H1 (cell line): ENCODE results near the gene VWA5A. TPM values are rescaled to one million over a fixed set of nuclear protein-coding genes. Genes with fewer than 3 reads are reported as not detected.
A peak's percentile ranks its signal among the peaks of the same experiment; 100 is the strongest.

ENCODE experiments used
- CTCF ChIA-PET: fragments of 300-600 bp; sonication (Branson Sonifier 250); formaldehyde crosslinking; loops from one replicate; lab custom pipeline; 2021; ENCODE audit not compliant: partially characterized antibody; lab: Charles Lee
- POLR2A ChIA-PET: fragments of 300-600 bp; sonication (Branson Sonifier 250); formaldehyde crosslinking; loops from one replicate; lab custom pipeline; 2021; ENCODE audit warnings: inconsistent platforms; ENCODE audit not compliant: partially characterized antibody; lab: Charles Lee
- DNase-seq, 2 experiments: peaks; one replicate each; pipeline versions ENCODE4 v3.0.0 to v3.0.0-alpha.2; 2010 to 2022; ENCODE audit warnings: low spot score in 2 of 2, low read depth in 1 of 2, mixed read lengths in 1 of 2
- FAIRE-seq: peaks from 2 replicates; lab custom pipeline; 2011; peaks lifted over from hg19 to GRCh38; lab: Jason Lieb, UNC
- H2AFZ ChIP-seq: 2 replicates; pipeline ENCODE4 v1.8.1; 2012; ENCODE audit warnings: low read length, inconsistent platforms
- H2AK5ac ChIP-seq: 2 replicates; pipeline ENCODE4 v1.6.1; 2013; ENCODE audit warnings: low read depth, low read length
- H2BK120ac ChIP-seq: replicated peaks from 2 replicates; pipeline ENCODE3; 2013; ENCODE audit warnings: low read depth, low read length, inconsistent platforms
- H2BK12ac ChIP-seq: 2 replicates; pipeline ENCODE4 v1.6.1; 2013; ENCODE audit warnings: low read depth, low read length
- H2BK15ac ChIP-seq: 2 replicates; pipeline ENCODE4 v1.6.1; 2013; ENCODE audit warnings: low read length
- H2BK20ac ChIP-seq: 2 replicates; pipeline ENCODE4 v1.6.1; 2013; ENCODE audit warnings: low read length
- H2BK5ac ChIP-seq: 2 replicates; pipeline ENCODE4 v1.6.1; 2013; ENCODE audit warnings: low read depth, low read length
- H3K14ac ChIP-seq: 2 replicates; pipeline ENCODE4 v1.6.1; 2013; ENCODE audit warnings: inconsistent platforms; ENCODE audit not compliant: insufficient read length
- H3K18ac ChIP-seq: 2 replicates; pipeline ENCODE4 v1.6.1; 2013; ENCODE audit warnings: low read length; ENCODE audit errors: extremely low read depth
- H3K23ac ChIP-seq: 2 replicates; pipeline ENCODE4 v1.6.1; 2013; ENCODE audit warnings: inconsistent platforms; ENCODE audit not compliant: insufficient read length
- H3K23me2 ChIP-seq: 2 replicates; pipeline ENCODE4 v1.6.1; 2013; ENCODE audit warnings: low read depth, low read length
- H3K27ac ChIP-seq: 2 replicates; pipeline ENCODE4 v1.6.1; 2011; ENCODE audit warnings: low read depth, low read length, inconsistent platforms
- H3K27me3 ChIP-seq, 4 experiments: replicated peaks in 1 of 4; 1 replicate in 1 of 4; 2 replicates in 3 of 4; pipeline versions ENCODE4 v1.6.1 to v1.8.1; 2011 to 2013; ENCODE audit warnings: low read length in 3 of 4, mild to moderate bottlenecking in 3 of 4, inconsistent platforms in 2 of 4, mixed read lengths in 2 of 4, moderate library complexity in 1 of 4; ENCODE audit not compliant: control insufficient read depth in 3 of 4, insufficient read depth in 3 of 4; ENCODE audit errors: extremely low read depth in 1 of 4
- H3K36me3 ChIP-seq, 4 experiments: 2 replicates each; pipeline versions ENCODE4 v1.6.1 to v1.8.1; 2011 to 2013; ENCODE audit warnings: mild to moderate bottlenecking in 4 of 4, low read length in 3 of 4, moderate library complexity in 2 of 4, control low read depth in 1 of 4, inconsistent platforms in 1 of 4; ENCODE audit not compliant: insufficient read depth in 4 of 4, control insufficient read depth in 2 of 4
- H3K4ac ChIP-seq: replicated peaks from 2 replicates; pipeline ENCODE3; 2013; ENCODE audit warnings: low read length, low read depth, mixed read lengths, inconsistent platforms; ENCODE audit not compliant: insufficient read length
- H3K4me1 ChIP-seq, 4 experiments: replicated peaks in 1 of 4; 1 replicate in 1 of 4; 2 replicates in 3 of 4; pipeline versions ENCODE4 v1.6.1 to v1.8.1; 2011 to 2013; ENCODE audit warnings: low read length in 3 of 4, inconsistent platforms in 2 of 4, mixed read lengths in 1 of 4; ENCODE audit not compliant: insufficient read depth in 4 of 4, control insufficient read depth in 3 of 4
- H3K4me2 ChIP-seq, 2 experiments: 2 replicates each; pipeline versions ENCODE4 v1.6.1 to v1.8.1; 2011 to 2013; ENCODE audit warnings: low read depth in 2 of 2, low read length in 2 of 2, control low read depth in 1 of 2, inconsistent platforms in 1 of 2, mild to moderate bottlenecking in 1 of 2; ENCODE audit not compliant: insufficient read depth in 1 of 2
- H3K4me3 ChIP-seq, 4 experiments: fragments of 200-600, 300-600 bp in 1 of 4; sonication (generic), shearing (Covaris generic), sonication (Bioruptor Twin) in 1 of 4; 2 replicates each; pipeline versions ENCODE4 v1.5.1 to v1.8.1; 2011 to 2016; ENCODE audit warnings: low read length in 4 of 4, low read depth in 3 of 4, control low read depth in 2 of 4, inconsistent platforms in 2 of 4, mild to moderate bottlenecking in 2 of 4, mixed read lengths in 1 of 4, moderate library complexity in 1 of 4; ENCODE audit not compliant: insufficient read depth in 2 of 4; ENCODE audit errors: extremely low read depth in 1 of 4
- H3K56ac ChIP-seq: replicated peaks from 2 replicates; pipeline ENCODE3; 2013; ENCODE audit warnings: low read depth, mild to moderate bottlenecking, mixed read lengths, low read length, inconsistent platforms; ENCODE audit not compliant: insufficient read length
- H3K79me1 ChIP-seq: 2 replicates; pipeline ENCODE4 v1.6.1; 2013; ENCODE audit warnings: low read depth, low read length, control low read depth
- H3K79me2 ChIP-seq, 2 experiments: 2 replicates each; pipeline versions ENCODE4 v1.6.1 to v1.8.1; 2012 to 2013; ENCODE audit warnings: low read length in 2 of 2, mild to moderate bottlenecking in 2 of 2, inconsistent platforms in 1 of 2; ENCODE audit not compliant: insufficient read depth in 2 of 2, control insufficient read depth in 1 of 2
- H3K9ac ChIP-seq, 4 experiments: replicated peaks in 1 of 4; 1 replicate in 1 of 4; 2 replicates in 3 of 4; pipeline versions ENCODE4 v1.6.1 to v1.8.1; 2011 to 2013; ENCODE audit warnings: low read depth in 3 of 4, low read length in 3 of 4, control low read depth in 2 of 4, mild to moderate bottlenecking in 2 of 4, moderate library complexity in 2 of 4, inconsistent platforms in 1 of 4; ENCODE audit errors: extremely low read depth in 1 of 4
- H3K9me3 ChIP-seq, 2 experiments: 2 replicates each; pipeline versions ENCODE4 v1.6.1 to v1.8.1; 2012 to 2013; ENCODE audit warnings: mild to moderate bottlenecking in 2 of 2, moderate library complexity in 2 of 2, control low read depth in 1 of 2, inconsistent platforms in 1 of 2, low read depth in 1 of 2, low read length in 1 of 2, mixed read lengths in 1 of 2; ENCODE audit not compliant: insufficient read depth in 2 of 2
- H4K20me1 ChIP-seq, 2 experiments: replicated peaks in 1 of 2; 2 replicates each; pipeline versions ENCODE3 to v1.8.1; 2011 to 2013; ENCODE audit warnings: inconsistent platforms in 2 of 2, low read length in 2 of 2, mild to moderate bottlenecking in 1 of 2; ENCODE audit not compliant: insufficient read depth in 2 of 2, control insufficient read depth in 1 of 2
- H4K5ac ChIP-seq: 2 replicates; pipeline ENCODE4 v1.6.1; 2013; ENCODE audit warnings: low read length, low read depth, mixed read lengths, inconsistent platforms; ENCODE audit not compliant: insufficient read length
- H4K8ac ChIP-seq: 2 replicates; pipeline ENCODE4 v1.8.0; 2013; ENCODE audit warnings: mild to moderate bottlenecking, moderate library complexity, low read length, inconsistent platforms; ENCODE audit not compliant: insufficient read depth; ENCODE audit errors: extremely low read depth
- H4K91ac ChIP-seq: replicated peaks from 2 replicates; pipeline ENCODE3; 2013; ENCODE audit warnings: low read length, mixed read lengths, inconsistent platforms; ENCODE audit not compliant: insufficient read length
- BCL11A ChIP-seq, 2 experiments: IDR thresholded peaks; one replicate each; pipeline ENCODE4 v1.6.1; 2011; ENCODE audit warnings: low read depth in 2 of 2, low read length in 2 of 2, mild to moderate bottlenecking in 2 of 2
- BRCA1 ChIP-seq: IDR thresholded peaks from 2 replicates; pipeline ENCODE4 v1.6.1; 2012; ENCODE audit warnings: low read depth, low read length, improper control_type of control experiment
- CBX8 ChIP-seq: fragments of 300-800, 300-1000 bp; sonication (generic); IDR thresholded peaks from 2 replicates; pipeline ENCODE4 v1.7.1; 2016; ENCODE audit warnings: low read depth, low read length, borderline replicate concordance
- CTCF ChIP-seq, 3 experiments: IDR thresholded peaks; 1 replicate in 2 of 3; 2 replicates in 1 of 3; pipeline versions ENCODE4 v1.5.1 to v1.6.1; 2011; ENCODE audit warnings: low read length in 3 of 3, mild to moderate bottlenecking in 3 of 3, inconsistent platforms in 2 of 3, low read depth in 1 of 3, moderate library complexity in 1 of 3; ENCODE audit not compliant: insufficient read depth in 1 of 3; ENCODE audit errors: control extremely low read depth in 1 of 3
- FOSL1 ChIP-seq: IDR thresholded peaks from 2 replicates; pipeline ENCODE4 v1.6.1; 2011; ENCODE audit warnings: mild to moderate bottlenecking, low read depth, low read length, moderate library complexity; ENCODE audit not compliant: insufficient read depth
- GABPA ChIP-seq: IDR thresholded peaks from 2 replicates; pipeline ENCODE4 v1.6.1; 2011; ENCODE audit warnings: mild to moderate bottlenecking, low read length, moderate library complexity, borderline replicate concordance; ENCODE audit not compliant: insufficient read depth
- JUN ChIP-seq: IDR thresholded peaks from 2 replicates; pipeline ENCODE4 v1.6.1; 2011; ENCODE audit warnings: low read depth, mild to moderate bottlenecking, improper control_type of control experiment, low read length
- PHF8 ChIP-seq: fragments of 200-600 bp; sonication (generic); conservative IDR thresholded peaks from 2 replicates; pipeline ENCODE4 v1.7.1; 2012; ENCODE audit warnings: low read depth, mild to moderate bottlenecking, inconsistent platforms, low read length, moderate library complexity
- SP2 ChIP-seq: IDR thresholded peaks from 2 replicates; pipeline ENCODE4 v1.6.1; 2012; ENCODE audit warnings: mild to moderate bottlenecking, low read length, inconsistent platforms
- WGBS, 2 experiments: shearing (Covaris generic) in 1 of 2; methylation state at CpG; one replicate each; pipeline versions ENCODE4 v1.1.6 to v1.1.7; 2013 to 2015; ENCODE audit warnings: low lambda C conversion rate in 2 of 2, mixed read lengths in 2 of 2, inconsistent platforms in 1 of 2, low coverage in 1 of 2, missing lambda C conversion rate in 1 of 2; ENCODE audit not compliant: insufficient replicate concordance in 2 of 2, insufficient coverage in 1 of 2, insufficient read length in 1 of 2; ENCODE audit errors: extremely low coverage in 1 of 2, missing lambda C conversion rate in 1 of 2; 5-methylcytosine and 5-hydroxymethylcytosine counted together
- polyA plus RNA-seq, 7 experiments: library from polyadenylated mRNA; depleted of rRNA in 3 of 7; stranded (reverse) in 5 of 7; unstranded in 2 of 7; fragments of >200 nt in 5 of 7; fragments of 200-250 nt in 2 of 7; gene quantifications; 1 replicate in 5 of 7; 2 replicates in 1 of 7; 4 replicates in 1 of 7; pipeline versions ENCODE4 v1.2.1 to v1.2.3, GENCODE V29; 2011 to 2013; ENCODE audit warnings: missing spikeins in 2 of 7, mixed read lengths in 2 of 7
- total RNA-seq: library from RNA; stranded (reverse); fragmentation: NEBNext Ultra II Directional; extraction: Animal tissue kit (Norgen Biotek cat#: 25700); gene quantifications from 2 replicates; pipeline ENCODE4 v1.2.1, GENCODE V29; 2021

The VWA5A gene
- total and polyA plus RNA-seq, 2 of the 8 experiments (the other 6 are each of a cell fraction or from before 2014, with no cell fraction given), result 12.5 to 20.4 TPM

- Histone ChIP-seq H3K9me3 (no peaks in the 10 kb centered on the region), H3K79me2 (no peaks in the 10 kb centered on the region), H2BK120ac (no peak overlapping the region), H3K27ac (no peak overlapping the region), H2BK20ac (no peak overlapping the region), H3K23me2 (no peaks in the 10 kb centered on the region), H3K23ac (no peak overlapping the region), H4K5ac (no peak overlapping the region), H3K9ac (no peak overlapping the region), H3K36me3 (no peaks in the 10 kb centered on the region), H2BK15ac (no peak overlapping the region), H4K91ac (no peak overlapping the region), H3K4ac (no peak overlapping the region), H3K27me3 (peaks cover 1 to 15% (median 11%) of the 10 kb centered on the region in 4 experiments; a peak in 5 of 7 replicates), H4K20me1 (no peaks in the 10 kb centered on the region), H3K18ac (no peak overlapping the region), H3K14ac (no peak overlapping the region), H3K4me1 (peaks cover 0 to 3% (median 0%) of the 10 kb centered on the region in 4 experiments; a peak in 1 of 7 replicates), H4K8ac (no peak overlapping the region), H3K4me2 (no peak overlapping the region), H2AFZ (peak overlapping the region; percentile 16; the same call in 1 of the 2 replicates), H3K79me1 (no peaks in the 10 kb centered on the region), H3K56ac (no peak overlapping the region), H2BK12ac (no peak overlapping the region), H2BK5ac (no peak overlapping the region), H2AK5ac (no peak overlapping the region), H3K4me3 (no peak overlapping the region)
- no peak for DNase-seq
- no peak for FAIRE-seq
- ChIA-PET CTCF (interaction anchor here (0.6 to 3.9 kb wide), 31 partner anchors 10 to 487 kb away, joined by 3 to 39 read pairs (median 4); no protein-coding TSS in a partner anchor), POLR2A (no interaction called here)
- WGBS, 2 experiments, result 79 to 100% methylated on average over 1 to 6 of the region's 6 CpGs
- TF ChIP-seq SP2 (no peak), BRCA1 (no peak), PHF8 (no peak), CTCF (IDR thresholded peaks at IDR 0.05; ENCODE audit: control extremely low read depth in 1 of 3, insufficient read depth in 1 of 3, low read depth in 1 of 3, low read length in 3 of 3) (no peak), GABPA (no peak), FOSL1 (no peak), CBX8 (no peak), JUN (no peak), BCL11A (IDR thresholded peaks at IDR 0.05; ENCODE audit: low read depth in 2 of 2, low read length in 2 of 2) (no peak)
These were observed 79.3 kb downstream of the VWA5A start for GRCh38 chr11:124194293-124195188.
